Epithelial cell of proximal tubule (primary cell): ENCODE measurements around the gene TRIM14. TPM values are rescaled to one million over a fixed set of nuclear protein-coding genes. Genes with fewer than 3 reads are reported as not detected.
A peak's percentile ranks its signal among the peaks of the same experiment; 100 is the strongest.

Experiments
- DNase-seq: peaks from one replicate; pipeline ENCODE4 v3.0.0-alpha.2; 2011; ENCODE audit warnings: low read depth
- H3K4me3 ChIP-seq: 2 replicates; pipeline ENCODE4 v1.5.1; 2011; ENCODE audit warnings: low read depth, mild to moderate bottlenecking, low read length
- total RNA-seq: library from RNA; depleted of rRNA; stranded (reverse); fragments of >200 nt; gene quantifications from 2 replicates; pipeline ENCODE4 v1.2.3, GENCODE V29; 2015
- TF ChIP-seq, protein P1 (sequence below): conservative IDR thresholded peaks from 2 replicates; pipeline ENCODE4 v1.5.1; 2012; ENCODE audit warnings: low read depth, mild to moderate bottlenecking, low read length

The TRIM14 gene
- total RNA-seq, 1 donor from 2014 or later, result 8.1 TPM

DNA sequence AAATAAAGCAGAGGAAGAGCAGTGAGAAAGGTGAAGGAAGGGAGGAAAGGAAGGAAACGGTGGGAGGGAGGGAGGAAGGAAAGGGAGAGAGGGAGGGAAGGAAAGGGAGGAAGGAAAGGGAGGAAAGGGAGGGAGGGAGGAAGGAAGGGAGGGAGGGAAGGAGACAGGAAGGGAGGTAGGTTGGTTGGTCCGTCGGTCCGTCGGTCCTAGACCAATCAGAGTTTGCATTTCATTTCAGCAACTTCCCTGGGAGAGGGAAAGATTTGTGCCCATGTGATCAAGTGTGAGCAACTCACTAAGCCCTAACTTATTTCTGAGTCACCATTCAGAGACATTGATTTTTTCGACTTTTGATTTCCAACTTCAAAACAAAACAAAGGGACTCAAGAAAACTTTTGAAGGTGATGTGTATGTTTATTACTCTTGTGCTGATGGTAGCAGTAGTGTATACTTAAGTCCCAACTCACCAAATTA is 43.7 kb downstream of the TRIM14 start:
- TF ChIP-seq, protein P1, sequence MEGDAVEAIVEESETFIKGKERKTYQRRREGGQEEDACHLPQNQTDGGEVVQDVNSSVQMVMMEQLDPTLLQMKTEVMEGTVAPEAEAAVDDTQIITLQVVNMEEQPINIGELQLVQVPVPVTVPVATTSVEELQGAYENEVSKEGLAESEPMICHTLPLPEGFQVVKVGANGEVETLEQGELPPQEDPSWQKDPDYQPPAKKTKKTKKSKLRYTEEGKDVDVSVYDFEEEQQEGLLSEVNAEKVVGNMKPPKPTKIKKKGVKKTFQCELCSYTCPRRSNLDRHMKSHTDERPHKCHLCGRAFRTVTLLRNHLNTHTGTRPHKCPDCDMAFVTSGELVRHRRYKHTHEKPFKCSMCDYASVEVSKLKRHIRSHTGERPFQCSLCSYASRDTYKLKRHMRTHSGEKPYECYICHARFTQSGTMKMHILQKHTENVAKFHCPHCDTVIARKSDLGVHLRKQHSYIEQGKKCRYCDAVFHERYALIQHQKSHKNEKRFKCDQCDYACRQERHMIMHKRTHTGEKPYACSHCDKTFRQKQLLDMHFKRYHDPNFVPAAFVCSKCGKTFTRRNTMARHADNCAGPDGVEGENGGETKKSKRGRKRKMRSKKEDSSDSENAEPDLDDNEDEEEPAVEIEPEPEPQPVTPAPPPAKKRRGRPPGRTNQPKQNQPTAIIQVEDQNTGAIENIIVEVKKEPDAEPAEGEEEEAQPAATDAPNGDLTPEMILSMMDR, result no peak
- peak; percentile 76 for DNase-seq
- H3K4me3 ChIP-seq, result no peak overlapping the region

DNA sequence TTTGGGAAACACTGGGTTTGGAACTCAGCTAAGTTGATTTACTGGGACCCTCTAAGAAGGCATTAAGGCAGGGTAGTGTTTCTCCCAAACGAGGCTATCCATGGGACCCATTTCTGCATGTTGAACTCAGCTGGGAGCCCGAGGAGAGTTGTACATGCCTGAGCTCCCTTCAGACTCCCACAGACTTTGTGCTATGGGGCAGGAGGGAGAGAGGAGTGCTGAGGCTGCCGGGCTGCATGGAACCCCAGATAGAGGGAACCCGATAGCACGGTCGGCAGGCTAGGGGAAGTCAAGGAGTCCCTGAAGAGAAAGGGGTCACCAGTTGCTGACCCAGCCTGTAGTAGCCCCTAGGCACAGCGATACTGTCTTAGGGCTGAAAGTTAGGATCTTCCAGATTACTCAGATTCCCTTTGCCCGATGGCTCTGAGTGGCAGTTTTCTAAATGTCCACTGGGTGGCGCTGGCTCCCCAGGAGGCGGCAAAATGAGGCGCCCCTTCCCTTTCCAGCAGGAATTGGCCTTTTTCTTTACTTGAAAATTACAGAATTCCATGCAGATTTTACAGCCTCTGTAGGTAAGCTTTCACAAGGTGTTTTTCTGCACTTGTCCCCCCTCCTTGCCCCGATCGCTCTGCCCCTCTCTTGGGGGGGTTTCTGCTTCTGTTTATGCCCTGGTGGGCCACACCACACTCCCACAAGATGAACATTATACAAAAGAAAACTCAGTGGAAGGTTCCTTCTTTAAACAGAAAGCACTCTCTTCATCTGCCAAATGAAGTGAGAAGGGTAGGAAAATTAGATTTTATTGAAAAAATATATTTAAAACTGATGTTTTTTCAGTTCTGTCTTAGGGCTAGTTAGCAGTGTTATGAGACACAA is 44.7 kb downstream of the TRIM14 start:
- no peak overlapping the region for H3K4me3 ChIP-seq
- TF ChIP-seq, protein P1, result peak; percentile 97
- no peak for DNase-seq

DNA sequence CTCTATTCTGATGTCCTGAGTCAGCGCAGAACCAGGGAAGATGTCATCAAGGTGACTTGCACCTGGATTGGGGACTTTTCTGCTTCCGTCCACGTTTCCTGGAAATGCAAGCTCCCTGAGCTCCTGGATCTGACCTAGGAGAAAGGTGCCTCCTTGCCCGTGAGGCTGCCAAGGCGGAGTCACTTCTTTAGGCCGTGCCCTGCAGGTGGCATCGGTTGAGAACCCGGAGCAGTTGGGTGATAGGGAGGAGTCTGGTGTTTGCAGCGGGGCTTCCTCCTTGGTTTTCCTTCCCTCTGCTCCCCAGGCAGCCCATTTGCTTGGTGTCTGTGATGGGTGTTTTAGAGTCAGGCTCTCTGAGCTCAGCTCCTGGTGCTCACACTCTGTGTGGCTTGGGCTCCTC is 47.3 kb downstream of the TRIM14 start:
- no peak for DNase-seq
- TF ChIP-seq, protein P1, result no peak

DNA sequence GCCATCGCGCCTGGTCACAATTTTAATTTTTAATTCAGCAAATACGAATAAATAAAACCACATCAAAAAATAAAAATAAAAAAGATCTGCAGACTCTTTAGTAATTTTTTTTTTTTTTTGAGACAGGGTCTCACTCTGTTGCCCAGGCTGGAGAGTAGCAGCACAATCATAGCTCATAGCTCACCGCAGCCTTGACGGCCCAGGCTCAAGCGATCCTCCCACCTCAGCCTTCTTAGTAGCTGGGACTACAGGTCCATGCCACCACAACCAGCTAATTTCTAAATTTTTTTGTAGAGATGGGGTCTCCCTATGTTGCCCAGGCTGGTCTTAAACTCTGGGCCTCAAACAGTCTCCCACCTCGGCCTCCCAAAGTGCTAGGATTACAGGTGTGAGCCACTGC is 48.3 kb downstream of the TRIM14 start:
- DNase-seq, result no peak
- no peak overlapping the region for H3K4me3 ChIP-seq
- TF ChIP-seq, protein P1, result no peak

More for the DNA sequence above, 47.3 kb downstream of the TRIM14 start:
- no peak overlapping the region for H3K4me3 ChIP-seq

DNA sequence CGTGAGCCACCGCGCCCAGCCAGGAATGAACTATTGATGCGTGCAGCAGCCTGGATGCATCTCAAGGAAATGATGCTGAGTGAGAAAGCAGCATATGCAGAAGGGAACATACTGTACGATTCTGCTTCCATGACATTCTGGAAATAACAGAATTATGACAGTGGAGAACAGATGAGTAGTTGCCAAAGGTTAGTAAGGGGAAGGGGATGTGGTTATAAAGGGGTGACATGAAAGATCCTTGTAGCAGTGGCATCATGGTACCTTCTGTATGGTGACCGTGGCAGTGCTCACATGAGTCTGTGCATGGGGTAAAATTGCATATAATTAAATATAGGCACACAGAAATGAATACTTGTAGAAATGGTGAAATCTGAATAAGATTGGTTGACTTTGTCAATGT is 49.5 kb downstream of the TRIM14 start:
- TF ChIP-seq, protein P1, result no peak
- no peak for DNase-seq
- no peak overlapping the region for H3K4me3 ChIP-seq

DNA sequence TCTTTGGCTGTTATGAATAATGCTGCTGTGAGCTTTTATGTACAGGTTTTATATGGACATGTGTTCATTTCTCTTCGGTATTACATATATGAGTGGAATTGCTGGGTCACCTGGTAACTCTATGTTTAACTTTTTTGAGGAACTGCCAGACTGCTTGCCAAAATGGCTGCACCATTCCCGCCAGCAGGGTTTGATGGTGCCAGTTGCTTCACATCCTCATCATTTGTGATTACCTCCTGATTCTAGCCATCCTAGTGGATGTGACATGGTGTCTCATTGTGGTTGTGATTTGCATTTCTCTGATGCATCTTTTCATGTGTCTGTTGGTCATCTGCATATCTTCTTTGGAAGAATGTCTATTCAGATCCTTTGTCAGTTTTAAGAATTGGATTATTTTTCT is 51.8 kb downstream of the TRIM14 start:
- DNase-seq, result no peak
- TF ChIP-seq, protein P1, result no peak

DNA sequence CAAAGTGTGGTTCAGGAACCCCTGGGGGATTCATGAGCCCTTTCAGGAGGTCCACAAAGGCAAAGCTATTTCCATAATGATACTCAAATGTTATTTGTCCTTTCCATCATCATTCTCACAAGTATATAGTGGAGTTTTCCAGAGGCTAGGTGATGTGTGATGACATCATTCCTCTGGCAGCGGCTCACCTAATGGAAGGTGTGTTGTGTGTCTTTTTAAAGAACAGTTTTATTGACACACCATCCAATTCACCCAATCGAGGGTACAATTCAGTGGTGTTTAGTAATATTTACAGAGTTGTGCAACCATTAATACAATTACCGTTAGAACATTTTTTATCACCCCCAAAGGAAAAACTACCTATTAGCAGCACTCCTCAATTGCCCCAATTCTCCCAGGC is 52.8 kb downstream of the TRIM14 start:
- TF ChIP-seq, protein P1, result no peak
- DNase-seq, result no peak
- no peak overlapping the region for H3K4me3 ChIP-seq

More for the DNA sequence above, 51.8 kb downstream of the TRIM14 start:
- no peak overlapping the region for H3K4me3 ChIP-seq
